ENCODE data around the gene EPC2.

DNA sequence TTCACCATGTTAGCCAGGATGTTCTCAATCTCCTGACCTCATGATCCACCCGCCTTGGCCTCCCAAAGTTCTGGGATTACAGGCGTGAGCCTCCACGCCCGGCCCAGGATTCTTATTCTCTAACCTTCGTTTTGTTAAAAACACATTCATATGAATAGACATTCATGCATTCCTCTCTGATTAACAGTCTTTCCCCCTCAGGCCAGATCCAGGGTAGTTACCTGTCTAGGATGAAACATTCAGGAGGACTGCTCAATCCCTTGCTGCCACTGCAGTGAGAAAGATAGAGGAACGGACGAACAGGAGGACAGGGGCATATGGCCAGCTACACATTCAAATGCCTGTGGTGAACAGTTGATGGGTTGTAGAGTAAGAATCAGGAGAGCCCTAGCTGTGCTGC lies 39.6 kb upstream of the EPC2 start:
- TF ChIP-seq, protein P1, sequence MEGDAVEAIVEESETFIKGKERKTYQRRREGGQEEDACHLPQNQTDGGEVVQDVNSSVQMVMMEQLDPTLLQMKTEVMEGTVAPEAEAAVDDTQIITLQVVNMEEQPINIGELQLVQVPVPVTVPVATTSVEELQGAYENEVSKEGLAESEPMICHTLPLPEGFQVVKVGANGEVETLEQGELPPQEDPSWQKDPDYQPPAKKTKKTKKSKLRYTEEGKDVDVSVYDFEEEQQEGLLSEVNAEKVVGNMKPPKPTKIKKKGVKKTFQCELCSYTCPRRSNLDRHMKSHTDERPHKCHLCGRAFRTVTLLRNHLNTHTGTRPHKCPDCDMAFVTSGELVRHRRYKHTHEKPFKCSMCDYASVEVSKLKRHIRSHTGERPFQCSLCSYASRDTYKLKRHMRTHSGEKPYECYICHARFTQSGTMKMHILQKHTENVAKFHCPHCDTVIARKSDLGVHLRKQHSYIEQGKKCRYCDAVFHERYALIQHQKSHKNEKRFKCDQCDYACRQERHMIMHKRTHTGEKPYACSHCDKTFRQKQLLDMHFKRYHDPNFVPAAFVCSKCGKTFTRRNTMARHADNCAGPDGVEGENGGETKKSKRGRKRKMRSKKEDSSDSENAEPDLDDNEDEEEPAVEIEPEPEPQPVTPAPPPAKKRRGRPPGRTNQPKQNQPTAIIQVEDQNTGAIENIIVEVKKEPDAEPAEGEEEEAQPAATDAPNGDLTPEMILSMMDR (IDR thresholded peaks at IDR 0.05; ENCODE audit: low read depth, low read length, poor library complexity, severe bottlenecking) = no peak
- TF ChIP-seq EZH2phosphoT487 (IDR thresholded peaks at IDR 0.05; ENCODE audit: borderline replicate concordance, low read length) = no peak
